IPS-NIHi7 (cell line): Measurements from ENCODE around the gene WDR64.
A peak's percentile ranks its signal among the peaks of the same experiment; 100 is the strongest.
"Not testable (repeated sequence)": the region's sequence is repeated elsewhere in the genome, so short reads cannot be mapped to it uniquely, and the experiment has no call there.

Source experiments
- DNase-seq: peaks from one replicate; pipeline ENCODE4 v3.0.0; 2012; ENCODE audit warnings: mixed read lengths; ENCODE audit errors: extremely low spot score

Gene WDR64

GRCh38 chr1:241799416-241799815, 147.3 kb downstream of the WDR64 start:
- DNase-seq = no peak

DNA sequence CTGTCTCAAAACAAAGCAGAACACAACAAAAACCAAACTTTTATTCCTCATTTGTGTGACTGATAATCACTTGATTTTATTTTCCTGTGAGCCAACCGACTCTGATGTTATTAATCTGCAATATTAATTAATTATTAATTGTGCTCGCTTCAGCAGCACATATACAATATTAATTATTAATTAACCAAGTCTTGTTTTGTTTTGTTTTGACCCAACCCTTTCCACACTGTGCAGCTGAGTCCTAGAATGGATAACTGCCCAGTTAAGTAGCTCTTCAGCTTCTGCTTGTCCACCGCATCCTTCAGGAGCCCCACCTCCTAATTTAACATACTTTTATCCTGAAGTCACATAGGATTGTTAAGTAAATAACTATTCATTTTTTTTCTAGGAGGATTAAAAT, 148.6 kb downstream of the WDR64 start:
- DNase-seq = no peak

- no peak for DNase-seq
These were observed 150.8 kb downstream of the WDR64 start for GRCh38 chr1:241802863-241803262.

DNA sequence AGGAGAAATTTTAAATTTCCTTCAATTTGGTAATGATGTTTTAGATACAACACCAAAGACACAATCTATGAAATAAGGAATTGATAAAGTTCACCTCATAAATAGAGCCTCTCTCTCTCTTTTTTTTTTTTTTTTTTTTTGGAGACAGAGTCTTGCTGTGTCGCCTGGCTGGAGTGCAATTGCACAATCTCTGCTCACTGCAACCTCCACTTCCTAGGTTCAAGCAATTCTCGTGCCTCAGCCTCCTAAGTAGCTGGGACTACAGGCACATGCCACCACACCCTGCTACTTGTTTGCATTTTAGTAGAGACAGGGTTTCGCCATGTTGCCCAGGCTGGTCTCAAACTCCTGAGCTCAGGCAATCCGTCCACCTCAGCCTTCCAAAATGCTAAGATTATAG, 152.6 kb downstream of the WDR64 start:
- not testable (repeated sequence) for DNase-seq

- no peak for DNase-seq
These were observed 156.2 kb downstream of the WDR64 start for GRCh38 chr1:241808265-241808664.

GRCh38 chr1:241810769-241811405, 158.8 kb downstream of the WDR64 start:
- DNase-seq = no peak

- no peak for DNase-seq
These were observed 161.8 kb downstream of the WDR64 start for GRCh38 chr1:241813768-241814320.

- no peak for DNase-seq
These were observed 163.9 kb downstream of the WDR64 start for GRCh38 chr1:241816008-241816407.

DNA sequence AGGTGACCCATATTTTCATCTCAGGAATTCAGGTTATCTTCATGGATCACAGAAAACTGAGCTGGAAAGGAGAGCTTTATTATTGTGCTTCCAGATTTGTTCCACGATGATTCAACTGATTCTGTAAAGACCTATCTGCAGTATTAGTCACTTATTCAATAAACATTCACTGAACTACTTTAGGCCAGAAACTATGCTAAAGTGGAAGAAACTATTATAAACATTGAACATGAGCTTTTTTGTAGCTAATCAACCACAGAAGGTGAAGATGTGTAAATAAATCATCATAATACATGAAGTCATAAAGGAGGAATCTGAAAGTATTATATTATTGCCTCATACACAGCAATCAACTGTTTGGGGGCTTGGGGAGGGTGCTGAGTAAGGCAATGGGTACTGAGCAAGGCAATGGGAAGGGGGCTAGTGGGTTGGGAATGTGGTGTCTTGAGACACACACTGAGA, 165.3 kb downstream of the WDR64 start:
- DNase-seq = no peak

DNA sequence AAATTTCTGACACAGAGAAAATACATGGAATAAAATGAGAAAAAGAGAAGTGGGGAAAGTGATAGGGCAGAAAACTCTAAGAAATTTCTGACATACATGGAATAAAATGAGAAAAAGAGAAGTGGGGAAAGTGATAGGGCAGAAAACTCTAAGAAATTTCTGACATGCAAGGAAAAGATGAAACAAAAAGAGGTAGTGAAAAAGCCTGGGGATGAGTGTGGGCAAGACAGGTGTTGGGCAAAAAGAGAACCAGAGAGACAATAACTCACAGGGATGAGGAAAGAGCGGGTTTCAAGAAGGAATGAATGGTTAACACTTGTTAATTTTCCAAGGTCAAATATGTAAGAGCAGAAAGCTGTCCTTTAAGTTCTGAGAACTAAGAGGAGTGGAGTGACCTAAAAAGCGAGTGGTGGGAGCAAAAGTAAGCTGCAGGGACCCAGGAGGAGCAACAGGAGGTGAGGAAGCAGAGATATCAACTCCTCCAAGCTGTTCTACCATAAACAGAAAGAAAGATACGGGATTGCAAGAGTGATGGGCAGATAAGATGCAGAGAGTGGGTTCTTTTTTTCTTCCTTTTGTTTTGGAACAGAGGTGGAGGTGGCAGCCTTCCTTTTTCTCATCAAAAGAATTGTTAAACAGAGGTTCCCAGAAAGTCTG, 166.0 kb downstream of the WDR64 start:
- no peak for DNase-seq

- no peak for DNase-seq
These were observed 167.3 kb downstream of the WDR64 start for GRCh38 chr1:241819340-241819866.

GRCh38 chr1:241821363-241821762, 169.3 kb downstream of the WDR64 start:
- DNase-seq = no peak

GRCh38 chr1:241822846-241823245, 170.8 kb downstream of the WDR64 start:
- DNase-seq = no peak

- no peak for DNase-seq
These were observed 171.8 kb downstream of the WDR64 start for GRCh38 chr1:241823925-241824324.

GRCh38 chr1:241825581-241825980, 173.5 kb downstream of the WDR64 start:
- DNase-seq = no peak

DNA sequence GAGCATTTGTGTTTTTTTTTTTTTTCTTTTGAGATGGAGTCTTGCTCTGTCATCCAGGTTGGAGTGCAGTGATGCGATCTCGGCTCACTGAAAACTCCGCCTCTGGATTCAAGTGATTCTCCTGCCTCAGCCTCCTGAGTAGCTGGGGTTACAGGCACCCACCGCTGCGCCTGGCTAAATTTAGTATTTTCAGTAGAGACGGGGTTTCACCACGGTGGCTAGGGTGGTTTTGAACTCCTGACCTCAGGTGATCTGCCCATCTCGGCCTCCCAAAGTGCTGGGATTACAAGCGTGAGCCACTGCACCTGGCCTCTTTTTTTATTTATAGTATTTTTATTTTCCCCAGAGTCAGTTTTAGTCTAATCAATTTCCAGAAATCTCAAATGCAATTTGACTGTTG, 174.5 kb downstream of the WDR64 start:
- not testable (repeated sequence) for DNase-seq

DNA sequence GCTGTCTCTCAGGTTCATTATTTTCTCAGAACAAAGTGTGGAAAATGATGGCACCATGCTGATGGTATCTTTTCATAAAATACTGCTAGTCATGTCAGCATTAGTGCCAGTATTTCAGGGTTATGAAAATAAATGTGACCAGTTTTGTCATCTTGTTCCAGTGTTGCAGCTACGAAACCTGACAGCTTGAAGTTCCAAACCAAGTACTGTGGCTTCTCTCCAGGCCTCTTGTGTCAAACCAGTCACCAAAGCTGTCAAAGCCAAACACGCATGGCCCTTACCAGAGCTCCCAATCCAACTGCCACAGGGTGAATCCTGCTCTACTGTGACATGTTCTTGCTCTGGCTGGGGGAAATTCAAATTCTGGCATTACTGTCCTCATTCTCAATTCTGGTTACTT, 175.2 kb downstream of the WDR64 start:
- DNase-seq = no peak

GRCh38 chr1:241828463-241829021, 176.5 kb downstream of the WDR64 start:
- DNase-seq = no peak

DNA sequence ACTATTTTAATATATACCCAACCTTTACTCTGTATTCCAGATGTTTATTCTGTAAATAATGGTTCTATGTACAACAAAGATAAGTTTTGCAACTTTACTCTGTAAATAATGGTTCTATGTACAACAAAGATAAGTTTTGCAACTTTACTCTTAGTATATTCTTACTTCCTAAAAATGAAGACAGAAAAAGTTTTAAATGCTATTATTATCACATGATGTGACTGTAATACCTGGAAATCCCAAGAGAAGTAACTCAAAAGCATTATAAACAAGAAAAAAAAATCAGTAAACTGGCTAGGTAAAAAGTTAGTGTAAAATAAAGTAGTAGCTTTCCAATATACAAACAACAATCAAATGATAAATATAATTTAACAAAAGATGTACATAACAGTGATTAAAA, 177.4 kb downstream of the WDR64 start:
- DNase-seq = no peak

DNA sequence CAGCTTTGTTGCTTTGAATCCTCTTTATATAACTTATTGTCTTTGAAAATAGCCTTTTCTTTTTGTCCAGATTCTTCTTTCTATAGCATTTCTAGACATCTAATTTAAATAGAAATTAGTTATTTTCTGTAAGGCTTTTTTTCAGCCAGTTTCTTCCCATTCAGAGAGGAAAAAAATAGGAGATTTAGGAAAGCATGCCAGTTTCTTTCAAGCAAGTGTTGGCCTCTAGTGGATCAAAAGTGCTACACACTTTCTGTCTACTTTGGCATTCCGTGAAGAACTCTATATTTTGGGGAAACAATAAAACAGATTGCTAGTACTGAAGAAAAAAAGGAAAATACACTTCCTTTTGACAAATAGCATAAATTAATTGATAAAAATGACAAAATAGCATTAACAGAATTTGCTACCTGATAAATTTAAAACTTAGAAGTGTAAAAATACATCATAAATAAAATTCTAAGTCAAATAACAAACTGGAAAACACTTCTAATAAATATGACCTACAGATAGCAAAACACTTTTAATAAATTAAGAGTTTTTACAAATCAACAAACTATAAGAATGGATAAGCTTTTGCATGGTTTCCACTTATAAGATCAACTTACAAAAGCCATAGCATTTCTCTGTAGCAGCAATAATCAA, 182.8 kb downstream of the WDR64 start:
- peak; percentile 24 for DNase-seq

DNA sequence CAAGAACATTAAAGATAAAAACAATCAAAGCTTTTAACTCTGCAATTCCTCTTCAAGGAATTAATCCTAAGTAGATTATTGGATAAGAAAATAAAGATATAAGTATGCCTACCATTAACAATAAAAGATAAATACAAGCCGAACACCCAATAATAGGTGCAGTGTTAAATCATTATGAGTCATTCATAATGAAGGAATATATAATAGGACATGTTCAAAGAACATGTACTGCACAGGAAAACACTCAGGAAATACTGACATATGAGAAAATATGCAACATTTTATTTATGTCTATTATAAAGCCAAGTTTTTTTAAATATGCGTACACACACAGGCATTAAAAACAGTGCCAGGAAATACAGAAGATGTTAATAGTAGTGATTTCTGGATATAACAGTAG, 184.9 kb downstream of the WDR64 start:
- DNase-seq = no peak

- DNase-seq = no peak
These were observed 185.3 kb downstream of the WDR64 start for GRCh38 chr1:241837416-241837815.
